GM12874 (cell line): ENCODE results near the gene ZNF391.

Experiments
- CTCF ChIP-seq: IDR thresholded peaks from 2 replicates; pipeline ENCODE4 v1.5.1; 2011; ENCODE audit warnings: low read depth, mild to moderate bottlenecking, control low read depth, low read length, moderate library complexity; ENCODE audit not compliant: insufficient read depth

The ZNF391 gene

DNA sequence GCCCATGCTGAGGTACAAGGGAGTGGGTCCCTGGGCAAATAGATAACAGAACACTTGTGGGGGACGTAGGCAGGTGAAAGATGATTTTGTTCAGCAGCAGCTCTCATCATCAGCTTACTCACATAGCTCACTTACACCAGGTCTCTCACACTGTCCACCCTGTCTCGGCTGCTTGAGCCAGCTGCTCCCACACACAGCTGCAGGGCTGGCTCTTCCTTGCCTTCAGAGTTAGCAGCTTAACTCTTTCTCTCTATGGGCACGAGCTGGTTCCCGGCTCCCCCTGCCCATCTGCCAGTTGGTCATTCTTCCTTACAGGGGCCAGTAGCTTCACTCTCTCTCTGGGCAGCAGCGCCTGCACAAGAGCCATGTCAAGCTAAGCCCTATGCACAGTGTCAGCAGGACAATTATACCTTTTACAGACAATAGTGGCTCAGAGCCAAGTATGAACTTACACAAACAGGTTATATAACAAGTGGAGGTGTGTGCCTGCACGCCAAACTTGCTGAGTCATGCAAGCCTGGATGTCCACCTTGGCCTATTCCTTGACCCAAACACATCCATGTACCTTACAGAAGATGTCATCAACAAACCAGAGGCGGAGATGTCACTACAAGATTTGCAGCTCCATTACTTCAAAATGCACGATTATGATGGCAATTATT, 18.7 kb downstream of the ZNF391 start:
- TF ChIP-seq CTCF: no peak

DNA sequence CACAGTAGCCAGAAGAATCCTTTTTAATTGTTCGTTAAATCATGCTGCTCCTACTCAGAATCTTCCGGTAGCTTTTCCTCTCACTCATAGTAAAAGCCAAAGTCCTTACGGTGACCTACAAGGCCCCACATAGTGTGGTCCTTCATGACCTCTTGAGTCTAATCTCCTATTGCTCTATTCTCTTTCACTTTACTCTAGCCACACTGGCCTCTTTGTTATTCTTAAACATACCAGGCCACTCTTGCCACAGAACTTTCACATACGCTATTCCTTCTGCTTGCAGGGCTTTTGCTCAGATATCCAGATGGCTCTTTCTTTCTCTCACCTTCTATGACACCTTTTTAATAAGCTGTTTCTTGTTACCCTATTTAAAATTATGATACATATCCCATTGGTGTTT, 25.7 kb downstream of the ZNF391 start:
- no peak for TF ChIP-seq CTCF

DNA sequence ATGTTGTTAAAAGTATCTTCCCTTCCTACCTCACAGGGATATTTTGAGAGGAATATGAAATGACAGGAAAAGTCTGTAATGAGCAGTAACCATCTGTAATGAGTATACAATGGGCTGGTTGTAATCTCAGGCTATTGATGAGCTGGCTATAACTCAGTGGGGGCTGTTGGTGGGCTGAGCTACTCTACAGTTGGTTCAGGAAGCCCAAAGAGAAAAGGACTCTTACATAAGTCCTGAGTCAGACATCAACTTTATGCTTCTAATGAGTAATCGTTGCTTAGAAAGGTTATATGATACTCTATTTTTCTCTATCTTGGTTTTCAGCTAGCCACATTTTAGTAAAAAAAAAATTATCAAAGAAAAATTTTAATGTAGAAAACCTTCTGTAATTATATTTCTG, 26.4 kb downstream of the ZNF391 start:
- TF ChIP-seq CTCF: no peak

DNA sequence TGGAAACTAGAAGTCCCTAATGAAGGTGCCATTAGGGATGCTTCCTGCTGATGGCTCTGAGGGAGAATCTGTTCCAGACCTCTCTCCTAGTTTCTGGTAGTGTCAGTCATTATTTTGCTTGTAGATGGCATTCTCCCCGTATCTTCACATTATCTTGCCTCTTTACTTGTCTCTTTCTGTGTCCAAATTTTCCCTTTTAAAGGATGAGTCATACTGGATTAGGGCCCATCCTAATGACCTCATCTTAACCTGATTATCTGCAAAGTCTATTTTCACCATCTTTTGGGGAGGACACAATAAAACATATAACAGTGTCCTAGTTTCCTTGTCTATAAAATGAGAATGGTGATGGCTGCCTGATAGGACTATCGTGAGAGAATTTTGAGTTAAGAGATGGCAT, 27.3 kb downstream of the ZNF391 start:
- no peak for TF ChIP-seq CTCF

- TF ChIP-seq CTCF: no peak
These were observed 30.8 kb downstream of the ZNF391 start for GRCh38 chr6:27419363-27419762.

GRCh38 chr6:27422651-27423332, 34.2 kb downstream of the ZNF391 start:
- TF ChIP-seq CTCF: no peak

DNA sequence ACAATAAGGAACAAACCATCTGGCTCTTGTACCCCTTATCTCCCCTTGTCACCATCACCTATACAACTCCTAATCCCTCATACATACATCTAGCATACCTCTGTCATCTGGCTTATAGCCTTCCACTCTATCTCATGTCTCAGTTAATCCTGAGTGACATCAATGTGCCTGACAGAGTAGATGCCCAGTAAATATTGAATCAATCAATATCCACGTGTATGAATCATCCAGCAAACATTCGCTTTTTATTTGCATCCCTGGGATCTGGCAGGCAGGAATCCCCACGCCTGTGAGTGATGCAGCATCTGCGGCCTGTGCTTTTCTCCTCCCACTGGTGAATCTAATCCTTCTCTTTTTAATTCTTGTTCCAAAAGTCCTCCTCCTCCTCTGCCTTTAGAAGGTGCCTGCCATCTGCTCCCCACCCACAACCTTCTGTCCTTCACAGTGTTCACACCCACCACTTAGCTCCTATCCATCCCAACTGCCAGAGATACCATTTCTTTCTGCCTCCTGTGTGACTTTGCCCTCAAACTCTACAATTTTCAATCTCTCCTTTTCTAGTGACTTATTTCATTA, 37.6 kb downstream of the ZNF391 start:
- no peak for TF ChIP-seq CTCF
